ENCODE data around the gene NLRP9.

DNA sequence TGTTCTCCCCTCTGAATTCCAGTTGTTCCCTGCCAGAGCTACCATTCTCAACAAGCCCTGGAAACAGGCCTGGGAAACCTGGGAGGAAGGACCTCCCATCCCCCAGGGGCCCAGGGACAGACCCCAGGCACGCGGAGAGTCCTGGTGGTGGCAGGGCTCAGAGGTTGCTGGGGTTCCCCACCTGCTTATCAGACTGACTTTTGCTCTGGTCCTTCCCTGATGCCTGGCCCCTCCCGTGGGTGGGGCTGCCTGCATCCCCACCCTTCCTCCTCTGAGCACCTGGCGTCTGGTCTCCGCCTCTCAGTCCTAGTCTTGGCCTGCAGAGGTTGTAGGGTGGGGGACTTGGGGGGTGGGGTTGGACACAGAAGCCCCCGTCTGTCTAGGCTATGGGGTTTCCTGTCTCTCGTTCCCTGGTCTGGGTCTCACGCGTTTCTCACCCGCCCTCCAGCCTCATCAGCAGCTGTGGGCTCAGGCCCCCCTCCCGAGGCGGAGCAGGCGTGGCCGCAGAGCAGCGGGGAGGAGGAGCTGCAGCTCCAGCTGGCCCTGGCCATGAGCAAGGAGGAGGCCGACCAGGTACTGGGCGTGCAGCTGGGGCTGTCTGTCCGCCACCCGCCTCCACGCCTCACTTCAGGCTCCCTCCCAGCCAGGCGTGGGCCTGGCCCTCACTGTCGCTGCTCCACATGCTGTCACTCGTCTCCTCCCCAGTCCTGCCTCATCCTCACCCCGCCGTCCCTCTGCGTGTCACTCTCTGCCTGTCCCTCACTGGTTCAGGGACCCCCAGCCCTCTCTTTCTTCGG is 49.6 kb downstream of the NLRP9 start:
- TF ChIP-seq, protein P1, sequence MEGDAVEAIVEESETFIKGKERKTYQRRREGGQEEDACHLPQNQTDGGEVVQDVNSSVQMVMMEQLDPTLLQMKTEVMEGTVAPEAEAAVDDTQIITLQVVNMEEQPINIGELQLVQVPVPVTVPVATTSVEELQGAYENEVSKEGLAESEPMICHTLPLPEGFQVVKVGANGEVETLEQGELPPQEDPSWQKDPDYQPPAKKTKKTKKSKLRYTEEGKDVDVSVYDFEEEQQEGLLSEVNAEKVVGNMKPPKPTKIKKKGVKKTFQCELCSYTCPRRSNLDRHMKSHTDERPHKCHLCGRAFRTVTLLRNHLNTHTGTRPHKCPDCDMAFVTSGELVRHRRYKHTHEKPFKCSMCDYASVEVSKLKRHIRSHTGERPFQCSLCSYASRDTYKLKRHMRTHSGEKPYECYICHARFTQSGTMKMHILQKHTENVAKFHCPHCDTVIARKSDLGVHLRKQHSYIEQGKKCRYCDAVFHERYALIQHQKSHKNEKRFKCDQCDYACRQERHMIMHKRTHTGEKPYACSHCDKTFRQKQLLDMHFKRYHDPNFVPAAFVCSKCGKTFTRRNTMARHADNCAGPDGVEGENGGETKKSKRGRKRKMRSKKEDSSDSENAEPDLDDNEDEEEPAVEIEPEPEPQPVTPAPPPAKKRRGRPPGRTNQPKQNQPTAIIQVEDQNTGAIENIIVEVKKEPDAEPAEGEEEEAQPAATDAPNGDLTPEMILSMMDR (IDR thresholded peaks at IDR 0.05), result no peak
- TF ChIP-seq POLR2A (IDR thresholded peaks at IDR 0.05), result no peak

Data from suprapubic skin (tissue), 3 donors.